AG09309 (cell line): ENCODE results near the gene USP30.

Source experiments
- DNase-seq: peaks from one replicate; pipeline ENCODE4 v3.0.0-alpha.2; 2010; ENCODE audit warnings: low read depth
- H3K4me3 ChIP-seq: 2 replicates; pipeline ENCODE4 v1.5.1; 2011; ENCODE audit warnings: mild to moderate bottlenecking, low read depth, low read length, moderate library complexity; ENCODE audit not compliant: control insufficient read depth
- TF ChIP-seq, protein P1 (sequence below): IDR thresholded peaks from 2 replicates; pipeline ENCODE4 v1.5.1; 2011; ENCODE audit warnings: mild to moderate bottlenecking, low read depth, low read length, inconsistent platforms; ENCODE audit not compliant: insufficient read depth, control insufficient read depth; ENCODE audit errors: missing control alignments

Gene USP30

DNA sequence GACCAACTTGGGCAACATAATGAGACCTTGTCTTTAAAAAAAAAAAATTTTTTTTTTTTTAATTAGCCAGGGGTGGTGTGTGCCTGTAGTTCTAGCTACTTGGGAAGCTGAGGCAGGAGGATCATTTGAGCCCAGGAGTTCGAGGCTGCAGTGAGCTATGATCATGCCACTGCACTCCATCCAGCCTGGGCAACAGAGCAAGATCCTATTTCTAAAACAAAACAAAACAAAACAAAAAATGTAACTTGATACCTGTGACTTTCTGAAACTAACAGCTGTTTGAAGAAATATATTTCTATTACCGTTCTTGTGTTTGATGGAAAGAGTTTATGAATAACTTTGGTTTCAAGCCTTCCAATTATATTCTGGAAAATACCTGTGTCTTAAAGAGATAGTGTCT is 62.3 kb downstream of the USP30 start:
- no peak for DNase-seq
- no peak overlapping the region for H3K4me3 ChIP-seq
- TF ChIP-seq, protein P1, sequence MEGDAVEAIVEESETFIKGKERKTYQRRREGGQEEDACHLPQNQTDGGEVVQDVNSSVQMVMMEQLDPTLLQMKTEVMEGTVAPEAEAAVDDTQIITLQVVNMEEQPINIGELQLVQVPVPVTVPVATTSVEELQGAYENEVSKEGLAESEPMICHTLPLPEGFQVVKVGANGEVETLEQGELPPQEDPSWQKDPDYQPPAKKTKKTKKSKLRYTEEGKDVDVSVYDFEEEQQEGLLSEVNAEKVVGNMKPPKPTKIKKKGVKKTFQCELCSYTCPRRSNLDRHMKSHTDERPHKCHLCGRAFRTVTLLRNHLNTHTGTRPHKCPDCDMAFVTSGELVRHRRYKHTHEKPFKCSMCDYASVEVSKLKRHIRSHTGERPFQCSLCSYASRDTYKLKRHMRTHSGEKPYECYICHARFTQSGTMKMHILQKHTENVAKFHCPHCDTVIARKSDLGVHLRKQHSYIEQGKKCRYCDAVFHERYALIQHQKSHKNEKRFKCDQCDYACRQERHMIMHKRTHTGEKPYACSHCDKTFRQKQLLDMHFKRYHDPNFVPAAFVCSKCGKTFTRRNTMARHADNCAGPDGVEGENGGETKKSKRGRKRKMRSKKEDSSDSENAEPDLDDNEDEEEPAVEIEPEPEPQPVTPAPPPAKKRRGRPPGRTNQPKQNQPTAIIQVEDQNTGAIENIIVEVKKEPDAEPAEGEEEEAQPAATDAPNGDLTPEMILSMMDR: no peak

DNA sequence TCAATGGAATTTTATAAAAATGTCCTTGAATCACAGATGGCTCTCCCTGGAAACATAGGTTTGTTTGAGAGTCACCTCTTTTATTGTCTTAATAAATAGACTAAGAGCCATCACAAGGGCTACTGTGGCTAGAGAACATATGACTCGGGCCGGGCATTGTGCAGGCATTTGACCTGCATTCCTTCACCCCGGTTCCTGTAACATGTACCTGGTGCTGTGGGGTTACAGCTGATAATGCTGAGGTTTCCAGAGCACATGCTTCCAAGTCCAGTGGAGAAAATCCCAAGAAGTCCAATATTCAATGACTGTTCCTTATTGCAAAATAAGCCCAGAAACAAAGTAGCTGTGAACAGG is 63.0 kb downstream of the USP30 start:
- TF ChIP-seq, protein P1: no peak
- no peak overlapping the region for H3K4me3 ChIP-seq
- DNase-seq: no peak

DNA sequence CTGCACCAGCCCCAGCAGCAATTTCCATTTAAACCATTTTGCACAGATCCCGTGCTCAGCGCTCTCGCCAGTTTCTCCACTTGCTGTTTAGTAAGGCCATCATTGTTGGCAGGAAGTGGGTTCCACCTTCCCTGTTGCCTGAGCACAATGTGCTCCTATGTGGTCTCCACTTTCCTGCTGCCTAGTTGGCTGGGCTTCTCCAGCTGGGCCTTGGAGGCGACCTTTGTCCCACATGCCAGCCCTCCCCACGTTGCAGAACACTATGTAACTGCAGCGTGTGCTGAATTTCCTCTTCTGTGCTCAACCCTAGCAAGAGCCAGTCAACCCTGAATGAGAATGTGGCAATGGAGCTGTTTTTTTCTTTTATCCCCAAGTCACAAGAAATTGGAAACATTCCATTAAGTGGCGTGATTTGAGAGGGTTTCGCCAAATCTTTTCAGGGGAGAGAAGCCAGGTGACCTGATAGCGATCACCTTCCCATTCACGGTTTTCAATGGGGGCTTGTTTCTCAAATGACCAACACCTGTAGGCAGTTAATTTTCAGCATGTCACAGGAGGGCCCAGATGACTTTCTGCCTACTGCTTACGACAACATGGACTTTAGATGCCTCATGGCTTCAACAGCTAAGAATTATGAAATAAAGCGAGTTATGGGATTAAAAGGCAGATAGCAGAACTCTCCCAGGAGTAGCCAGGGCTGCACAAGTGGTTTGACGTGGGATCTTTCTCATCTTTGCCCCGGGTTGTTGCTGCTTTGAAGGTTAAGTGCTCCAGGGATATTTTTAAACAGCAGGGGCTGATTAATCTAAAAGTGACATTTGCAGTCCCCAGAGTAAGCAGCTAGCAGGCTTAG is 63.6 kb downstream of the USP30 start, which contains the start of gene ACACB:
TSS of gene ACACB (plus strand) at position 830 of the 853 bp plus-strand sequence. CDS start 22,819 bp downstream, outside the sequence.
- TF ChIP-seq, protein P1: no peak
- DNase-seq: no peak

DNA sequence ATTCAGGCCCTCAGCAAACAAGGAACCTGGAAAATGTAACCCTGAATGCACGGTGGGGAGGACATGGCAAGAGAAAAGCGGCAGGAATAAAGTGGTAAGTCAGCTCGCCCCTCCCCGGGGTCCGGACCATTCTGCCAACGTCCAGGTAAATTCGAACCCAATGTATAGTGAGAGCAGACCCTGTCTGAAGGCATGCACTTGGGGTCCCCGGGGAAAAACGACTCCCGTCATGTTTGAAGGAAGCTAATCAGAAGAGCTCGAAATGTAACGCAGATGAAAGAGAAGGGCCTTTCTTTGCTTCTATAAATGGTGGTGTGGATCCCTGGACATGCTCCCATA is 64.2 kb downstream of the USP30 start:
- TF ChIP-seq, protein P1: no peak
- no peak overlapping the region for H3K4me3 ChIP-seq
- no peak for DNase-seq

More for the DNA sequence above, 63.6 kb downstream of the USP30 start, which contains the start of gene ACACB:
- H3K4me3 ChIP-seq: no peak within 1 kb of the TSS

DNA sequence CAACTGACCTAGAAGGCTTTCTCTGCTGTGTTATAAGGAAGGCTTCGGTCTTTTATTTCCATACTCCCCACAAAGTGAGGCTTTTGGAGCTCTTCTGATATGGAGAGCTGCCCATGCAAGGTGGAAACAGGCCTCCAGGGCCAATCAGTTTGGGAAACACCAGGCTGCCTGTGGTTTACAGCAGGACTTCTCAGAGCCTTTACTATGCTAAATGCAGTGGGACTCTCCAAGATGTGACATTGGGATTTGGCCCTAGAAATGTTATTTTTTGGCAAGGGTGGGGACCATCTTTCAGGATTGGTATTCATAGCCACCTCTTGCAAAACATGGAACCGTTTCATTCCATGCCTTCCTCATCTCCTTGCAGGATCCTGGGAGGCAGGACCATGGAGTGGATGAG is 67.7 kb downstream of the USP30 start:
- H3K4me3 ChIP-seq: no peak overlapping the region
- TF ChIP-seq, protein P1: no peak
- no peak for DNase-seq

DNA sequence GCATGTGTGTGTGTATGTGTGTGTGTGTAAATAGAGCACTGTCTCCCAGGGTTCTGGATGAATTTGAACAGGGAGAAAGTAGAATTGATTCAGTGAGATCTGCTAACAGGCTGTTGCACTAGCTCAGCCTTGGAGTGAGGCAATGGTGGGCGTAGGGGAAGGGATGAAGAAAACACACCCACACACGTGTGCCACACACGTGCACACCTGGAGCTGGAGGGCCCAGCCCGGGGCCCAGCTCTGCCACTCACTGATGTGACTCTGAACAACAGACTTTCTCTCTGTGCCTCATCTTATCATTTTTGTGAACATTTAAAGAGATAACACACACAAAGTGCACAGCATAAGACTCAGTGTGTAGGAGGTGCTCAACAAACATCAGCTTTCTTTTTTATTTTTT is 68.2 kb downstream of the USP30 start:
- no peak overlapping the region for H3K4me3 ChIP-seq
- no peak for DNase-seq
- TF ChIP-seq, protein P1: no peak
